ENCODE data around the gene CEP72.
"Not testable (repeated sequence)": the region's sequence is repeated elsewhere in the genome, so short reads cannot be mapped to it uniquely, and the experiment has no call there.

CEP72 gene

GRCh38 chr5:672329-673160, 60.4 kb downstream of the CEP72 start:
- H3K27me3 ChIP-seq (ENCODE audit: control insufficient read depth in 1 of 2, insufficient read depth in 2 of 2, low read length in 2 of 2) = no peaks in the 10 kb centered on the region
- H3K9ac ChIP-seq (ENCODE audit: low read length) = no peak overlapping the region
- no peaks in the 10 kb centered on the region for H3K9me3 ChIP-seq (ENCODE audit: low read length)
- H3K4me3 ChIP-seq (ENCODE audit: low read depth in 1 of 2, low read length in 2 of 2) = peak overlapping the region; percentile 5 to 58
- peaks cover 6% of the 10 kb centered on the region for H3K36me3 ChIP-seq (ENCODE audit: insufficient read depth, low read length)
- H3K27ac ChIP-seq (ENCODE audit: low read depth, low read length) = peak overlapping the region; percentile 59
- peaks cover 55% of the 10 kb centered on the region for H3K4me1 ChIP-seq (ENCODE audit: insufficient read depth, low read length)

GRCh38 chr5:673161-673830, 61.2 kb downstream of the CEP72 start:
- H3K4me3 ChIP-seq (ENCODE audit: low read depth in 1 of 2, low read length in 2 of 2) = peak overlapping the region in 1 of 2 donors; percentile 58
- no peak overlapping the region for H3K9ac ChIP-seq (ENCODE audit: low read length)
- peaks cover 6% of the 10 kb centered on the region for H3K36me3 ChIP-seq (ENCODE audit: insufficient read depth, low read length)
- H3K9me3 ChIP-seq (ENCODE audit: low read length) = no peaks in the 10 kb centered on the region
- peaks cover 55% of the 10 kb centered on the region for H3K4me1 ChIP-seq (ENCODE audit: insufficient read depth, low read length)
- peak overlapping the region; percentile 59 for H3K27ac ChIP-seq (ENCODE audit: low read depth, low read length)
- H3K27me3 ChIP-seq (ENCODE audit: control insufficient read depth in 1 of 2, insufficient read depth in 2 of 2, low read length in 2 of 2) = no peaks in the 10 kb centered on the region

GRCh38 chr5:673831-674629, 61.9 kb downstream of the CEP72 start:
- Histone ChIP-seq H3K27ac (ENCODE audit: low read depth, low read length) (peak overlapping the region; percentile 80), H3K4me1 (ENCODE audit: insufficient read depth, low read length) (peaks cover 49% of the 10 kb centered on the region), H3K36me3 (ENCODE audit: insufficient read depth, low read length) (peaks cover 6% of the 10 kb centered on the region), H3K27me3 (ENCODE audit: control insufficient read depth in 1 of 2, insufficient read depth in 2 of 2, low read length in 2 of 2) (no peaks in the 10 kb centered on the region), H3K9ac (ENCODE audit: low read length) (no peak overlapping the region), H3K9me3 (ENCODE audit: low read length) (no peaks in the 10 kb centered on the region), H3K4me3 (ENCODE audit: low read depth in 1 of 2, low read length in 2 of 2) (peak overlapping the region in 1 of 2 donors; percentile 9)

GRCh38 chr5:674630-675011, 62.5 kb downstream of the CEP72 start:
- peaks cover 6% of the 10 kb centered on the region for H3K36me3 ChIP-seq (ENCODE audit: insufficient read depth, low read length)
- H3K9ac ChIP-seq (ENCODE audit: low read length) = no peak overlapping the region
- peaks cover 45% of the 10 kb centered on the region for H3K4me1 ChIP-seq (ENCODE audit: insufficient read depth, low read length)
- H3K27me3 ChIP-seq (ENCODE audit: control insufficient read depth in 1 of 2, insufficient read depth in 2 of 2, low read length in 2 of 2) = no peaks in the 10 kb centered on the region
- H3K4me3 ChIP-seq (ENCODE audit: low read depth in 1 of 2, low read length in 2 of 2) = no peak overlapping the region
- H3K27ac ChIP-seq (ENCODE audit: low read depth, low read length) = peak overlapping the region; percentile 80
- H3K9me3 ChIP-seq (ENCODE audit: low read length) = no peaks in the 10 kb centered on the region

- Histone ChIP-seq H3K36me3 (ENCODE audit: insufficient read depth, low read length) (peaks cover 6% of the 10 kb centered on the region), H3K27ac (ENCODE audit: low read depth, low read length) (no peak overlapping the region), H3K4me3 (ENCODE audit: low read depth in 1 of 2, low read length in 2 of 2) (no peak overlapping the region), H3K9ac (ENCODE audit: low read length) (no peak overlapping the region), H3K27me3 (ENCODE audit: control insufficient read depth in 1 of 2, insufficient read depth in 2 of 2, low read length in 2 of 2) (no peaks in the 10 kb centered on the region), H3K9me3 (ENCODE audit: low read length) (no peaks in the 10 kb centered on the region), H3K4me1 (ENCODE audit: insufficient read depth, low read length) (peaks cover 45% of the 10 kb centered on the region)
Observed at GRCh38 chr5:675111-675870, 63.2 kb downstream of the CEP72 start.

GRCh38 chr5:675871-676698, 63.9 kb downstream of the CEP72 start:
- Histone ChIP-seq H3K9ac (ENCODE audit: low read length) (no peak overlapping the region), H3K27me3 (ENCODE audit: control insufficient read depth in 1 of 2, insufficient read depth in 2 of 2, low read length in 2 of 2) (no peaks in the 10 kb centered on the region), H3K4me3 (ENCODE audit: low read depth in 1 of 2, low read length in 2 of 2) (no peak overlapping the region), H3K27ac (ENCODE audit: low read depth, low read length) (no peak overlapping the region), H3K36me3 (ENCODE audit: insufficient read depth, low read length) (peaks cover 6% of the 10 kb centered on the region), H3K4me1 (ENCODE audit: insufficient read depth, low read length) (peaks cover 49% of the 10 kb centered on the region), H3K9me3 (ENCODE audit: low read length) (no peaks in the 10 kb centered on the region)

GRCh38 chr5:676699-677076, 64.5 kb downstream of the CEP72 start:
- no peak overlapping the region for H3K9ac ChIP-seq (ENCODE audit: low read length)
- peaks cover 45% of the 10 kb centered on the region for H3K4me1 ChIP-seq (ENCODE audit: insufficient read depth, low read length)

GRCh38 chr5:677131-678101, 65.3 kb downstream of the CEP72 start:
- peaks cover 6% of the 10 kb centered on the region for H3K36me3 ChIP-seq (ENCODE audit: insufficient read depth, low read length)
- H3K4me3 ChIP-seq (ENCODE audit: low read depth in 1 of 2, low read length in 2 of 2) = no peak overlapping the region
- peaks cover 38% of the 10 kb centered on the region for H3K4me1 ChIP-seq (ENCODE audit: insufficient read depth, low read length)
- no peaks in the 10 kb centered on the region for H3K9me3 ChIP-seq (ENCODE audit: low read length)
- no peaks in the 10 kb centered on the region for H3K27me3 ChIP-seq (ENCODE audit: control insufficient read depth in 1 of 2, insufficient read depth in 2 of 2, low read length in 2 of 2)
- H3K27ac ChIP-seq (ENCODE audit: low read depth, low read length) = no peak overlapping the region
- no peak overlapping the region for H3K9ac ChIP-seq (ENCODE audit: low read length)

More at GRCh38 chr5:676699-677076, 64.5 kb downstream of the CEP72 start:
- no peak overlapping the region for H3K27ac ChIP-seq (ENCODE audit: low read depth, low read length)
- peaks cover 6% of the 10 kb centered on the region for H3K36me3 ChIP-seq (ENCODE audit: insufficient read depth, low read length)
- no peaks in the 10 kb centered on the region for H3K9me3 ChIP-seq (ENCODE audit: low read length)
- H3K27me3 ChIP-seq (ENCODE audit: control insufficient read depth in 1 of 2, insufficient read depth in 2 of 2, low read length in 2 of 2) = no peaks in the 10 kb centered on the region
- H3K4me3 ChIP-seq (ENCODE audit: low read depth in 1 of 2, low read length in 2 of 2) = no peak overlapping the region

GRCh38 chr5:678521-678920, 66.4 kb downstream of the CEP72 start:
- not testable (repeated sequence) for H3K9ac ChIP-seq (ENCODE audit: low read length); H3K27ac ChIP-seq (ENCODE audit: low read depth, low read length); H3K36me3 ChIP-seq (ENCODE audit: insufficient read depth, low read length); H3K9me3 ChIP-seq (ENCODE audit: low read length); H3K27me3 ChIP-seq (ENCODE audit: control insufficient read depth in 1 of 2, insufficient read depth in 2 of 2, low read length in 2 of 2); H3K4me3 ChIP-seq (ENCODE audit: low read depth in 1 of 2, low read length in 2 of 2)
- peaks cover 27% of the 10 kb centered on the region for H3K4me1 ChIP-seq (ENCODE audit: insufficient read depth, low read length)

Data from muscle layer of colon (tissue), 2 donors.